Measurements from ENCODE around the gene PRKAG3.

- TF ChIP-seq USF1 (IDR thresholded peaks at IDR 0.05) (no peak), MAX (IDR thresholded peaks at IDR 0.05) (no peak)
Observed at GRCh38 chr2:218861645-218862318, 30.2 kb upstream of the PRKAG3 start.
